Panc1 (cell line): ENCODE results near the gene NUP153.

ENCODE experiments used
- CTCF ChIP-seq: fragments of 450-650 bp; IDR thresholded peaks from 2 replicates; pipeline ENCODE4 v1.5.1; 2017; ENCODE audit warnings: mild to moderate bottlenecking
- POLR2AphosphoS5 ChIP-seq: IDR thresholded peaks from 2 replicates; pipeline ENCODE4 v1.6.1; 2012; ENCODE audit warnings: mild to moderate bottlenecking, low read depth, low read length, moderate library complexity
- REST ChIP-seq, 2 experiments: IDR thresholded peaks; 2 replicates each; pipeline ENCODE4 v1.6.1; 2011 to 2012; ENCODE audit warnings: low read depth in 2 of 2, control low read depth in 1 of 2, low read length in 1 of 2, mild to moderate bottlenecking in 1 of 2, moderate library complexity in 1 of 2; ENCODE audit not compliant: insufficient read depth in 1 of 2
- TCF7L2 ChIP-seq: IDR thresholded peaks from 2 replicates; pipeline ENCODE4 v1.6.1; 2011; ENCODE audit warnings: mild to moderate bottlenecking, low read depth, low read length, inconsistent platforms

- no peak for TF ChIP-seq POLR2AphosphoS5
- no peak for TF ChIP-seq REST (IDR thresholded peaks at IDR 0.05; ENCODE audit: insufficient read depth in 1 of 2, low read depth in 2 of 2, low read length in 1 of 2)
- no peak for TF ChIP-seq CTCF
- no peak for TF ChIP-seq TCF7L2
Observed at GRCh38 chr6:17663226-17663625, 43.5 kb downstream of the NUP153 start.
